ENCODE data around the gene CYP4F22. TPM values are rescaled to one million over a fixed set of nuclear protein-coding genes. Genes with fewer than 3 reads are reported as not detected.
"Not testable (repeated sequence)": the region's sequence is repeated elsewhere in the genome, so short reads cannot be mapped to it uniquely, and the experiment has no call there.

Gene CYP4F22
- total RNA-seq, 1 donor, result 0.21 TPM

- Histone ChIP-seq H3K4me1 (ENCODE audit: insufficient read depth, low read length) (no peaks in the 10 kb centered on the region), H3K9me3 (ENCODE audit: low read depth, low read length) (no peaks in the 10 kb centered on the region), H3K27me3 (ENCODE audit: insufficient read depth, low read length) (no peaks in the 10 kb centered on the region), H3K4me3 (ENCODE audit: low read length) (no peak overlapping the region)
These were observed 55.6 kb downstream of the CYP4F22 start for GRCh38 chr19:15563931-15564330.

- Histone ChIP-seq H3K9me3 (ENCODE audit: low read depth, low read length) (no peaks in the 10 kb centered on the region), H3K4me3 (ENCODE audit: low read length) (no peak overlapping the region), H3K4me1 (ENCODE audit: insufficient read depth, low read length) (no peaks in the 10 kb centered on the region), H3K27me3 (ENCODE audit: insufficient read depth, low read length) (no peaks in the 10 kb centered on the region)
These were observed 56.3 kb downstream of the CYP4F22 start for GRCh38 chr19:15564534-15565168.

- no peaks in the 10 kb centered on the region for H3K4me1 ChIP-seq (ENCODE audit: insufficient read depth, low read length)
- no peak overlapping the region for H3K4me3 ChIP-seq (ENCODE audit: low read length)
- peaks cover 3% of the 10 kb centered on the region for H3K27me3 ChIP-seq (ENCODE audit: insufficient read depth, low read length)
- H3K9me3 ChIP-seq (ENCODE audit: low read depth, low read length), result no peaks in the 10 kb centered on the region
These were observed 62.1 kb downstream of the CYP4F22 start for GRCh38 chr19:15570420-15570819.

GRCh38 chr19:15575406-15575805 lies 67.1 kb downstream of the CYP4F22 start:
- H3K27me3 ChIP-seq (ENCODE audit: insufficient read depth, low read length), result no peaks in the 10 kb centered on the region
- H3K9me3 ChIP-seq (ENCODE audit: low read depth, low read length), result no peaks in the 10 kb centered on the region
- no peak overlapping the region for H3K4me3 ChIP-seq (ENCODE audit: low read length)
- no peaks in the 10 kb centered on the region for H3K4me1 ChIP-seq (ENCODE audit: insufficient read depth, low read length)

- Histone ChIP-seq H3K4me3 (ENCODE audit: low read length) (no peak overlapping the region), H3K27me3 (ENCODE audit: insufficient read depth, low read length) (no peaks in the 10 kb centered on the region), H3K4me1 (ENCODE audit: insufficient read depth, low read length) (no peaks in the 10 kb centered on the region), H3K9me3 (ENCODE audit: low read depth, low read length) (no peaks in the 10 kb centered on the region)
These were observed 68.3 kb downstream of the CYP4F22 start for GRCh38 chr19:15576526-15577156.

GRCh38 chr19:15577184-15577771 lies 69.0 kb downstream of the CYP4F22 start:
- H3K4me3 ChIP-seq (ENCODE audit: low read length), result no peak overlapping the region
- H3K9me3 ChIP-seq (ENCODE audit: low read depth, low read length), result no peaks in the 10 kb centered on the region
- H3K4me1 ChIP-seq (ENCODE audit: insufficient read depth, low read length), result no peaks in the 10 kb centered on the region
- no peaks in the 10 kb centered on the region for H3K27me3 ChIP-seq (ENCODE audit: insufficient read depth, low read length)

- Histone ChIP-seq H3K4me1 (ENCODE audit: insufficient read depth, low read length) (peaks cover 27% of the 10 kb centered on the region), H3K4me3 (ENCODE audit: low read length) (no peak overlapping the region), H3K9me3 (ENCODE audit: low read depth, low read length) (no peaks in the 10 kb centered on the region), H3K27me3 (ENCODE audit: insufficient read depth, low read length) (no peaks in the 10 kb centered on the region)
These were observed 75.0 kb downstream of the CYP4F22 start for GRCh38 chr19:15583346-15583745.

GRCh38 chr19:15584095-15584494 lies 75.8 kb downstream of the CYP4F22 start:
- H3K9me3 ChIP-seq (ENCODE audit: low read depth, low read length), result no peaks in the 10 kb centered on the region
- H3K27me3 ChIP-seq (ENCODE audit: insufficient read depth, low read length), result no peaks in the 10 kb centered on the region
- H3K4me1 ChIP-seq (ENCODE audit: insufficient read depth, low read length), result peaks cover 35% of the 10 kb centered on the region
- H3K4me3 ChIP-seq (ENCODE audit: low read length), result no peak overlapping the region

- H3K4me1 ChIP-seq (ENCODE audit: insufficient read depth, low read length), result peaks cover 40% of the 10 kb centered on the region
- H3K9me3 ChIP-seq (ENCODE audit: low read depth, low read length), result no peaks in the 10 kb centered on the region
- H3K4me3 ChIP-seq (ENCODE audit: low read length), result no peak overlapping the region
- H3K27me3 ChIP-seq (ENCODE audit: insufficient read depth, low read length), result no peaks in the 10 kb centered on the region
These were observed 76.3 kb downstream of the CYP4F22 start for GRCh38 chr19:15584541-15585115.

- Histone ChIP-seq H3K9me3 (ENCODE audit: low read depth, low read length) (no peaks in the 10 kb centered on the region), H3K4me1 (ENCODE audit: insufficient read depth, low read length) (peaks cover 70% of the 10 kb centered on the region), H3K4me3 (ENCODE audit: low read length) (no peak overlapping the region), H3K27me3 (ENCODE audit: insufficient read depth, low read length) (no peaks in the 10 kb centered on the region)
These were observed 79.3 kb downstream of the CYP4F22 start for GRCh38 chr19:15587663-15588062.

GRCh38 chr19:15588265-15588664 lies 79.9 kb downstream of the CYP4F22 start:
- Histone ChIP-seq H3K9me3 (ENCODE audit: low read depth, low read length) (no peaks in the 10 kb centered on the region), H3K4me1 (ENCODE audit: insufficient read depth, low read length) (peaks cover 76% of the 10 kb centered on the region), H3K27me3 (ENCODE audit: insufficient read depth, low read length) (no peaks in the 10 kb centered on the region), H3K4me3 (ENCODE audit: low read length) (no peak overlapping the region)

- Histone ChIP-seq H3K4me1 (ENCODE audit: insufficient read depth, low read length) (peaks cover 83% of the 10 kb centered on the region), H3K9me3 (ENCODE audit: low read depth, low read length) (no peaks in the 10 kb centered on the region), H3K4me3 (ENCODE audit: low read length) (no peak overlapping the region), H3K27me3 (ENCODE audit: insufficient read depth, low read length) (no peaks in the 10 kb centered on the region)
These were observed 81.6 kb downstream of the CYP4F22 start for GRCh38 chr19:15589760-15590451.

GRCh38 chr19:15591796-15592195 lies 83.5 kb downstream of the CYP4F22 start:
- H3K9me3 ChIP-seq (ENCODE audit: low read depth, low read length), result no peaks in the 10 kb centered on the region
- peaks cover 3% of the 10 kb centered on the region for H3K27me3 ChIP-seq (ENCODE audit: insufficient read depth, low read length)
- H3K4me1 ChIP-seq (ENCODE audit: insufficient read depth, low read length), result peaks cover 86% of the 10 kb centered on the region
- H3K4me3 ChIP-seq (ENCODE audit: low read length), result no peak overlapping the region

- H3K4me3 ChIP-seq (ENCODE audit: low read length); H3K27me3 ChIP-seq (ENCODE audit: insufficient read depth, low read length): not testable (repeated sequence)
- H3K4me1 ChIP-seq (ENCODE audit: insufficient read depth, low read length), result peaks cover 79% of the 10 kb centered on the region
These were observed 84.2 kb downstream of the CYP4F22 start for GRCh38 chr19:15592506-15592905.

GRCh38 chr19:15593766-15594165 lies 85.4 kb downstream of the CYP4F22 start:
- H3K9me3 ChIP-seq (ENCODE audit: low read depth, low read length); H3K4me3 ChIP-seq (ENCODE audit: low read length); H3K27me3 ChIP-seq (ENCODE audit: insufficient read depth, low read length): not testable (repeated sequence)
- peaks cover 67% of the 10 kb centered on the region for H3K4me1 ChIP-seq (ENCODE audit: insufficient read depth, low read length)

More at GRCh38 chr19:15592506-15592905, 84.2 kb downstream of the CYP4F22 start:
- H3K9me3 ChIP-seq (ENCODE audit: low read depth, low read length), result not testable (repeated sequence)
